GM19455 (cell line): ENCODE measurements around the gene DMRT3.

Experiments
- ATAC-seq: cut with Tn5 transposase; IDR thresholded peaks from one replicate; pipeline ENCODE4 v1.9.1; 2021; ENCODE audit not compliant: unreplicated experiment

Gene DMRT3

DNA sequence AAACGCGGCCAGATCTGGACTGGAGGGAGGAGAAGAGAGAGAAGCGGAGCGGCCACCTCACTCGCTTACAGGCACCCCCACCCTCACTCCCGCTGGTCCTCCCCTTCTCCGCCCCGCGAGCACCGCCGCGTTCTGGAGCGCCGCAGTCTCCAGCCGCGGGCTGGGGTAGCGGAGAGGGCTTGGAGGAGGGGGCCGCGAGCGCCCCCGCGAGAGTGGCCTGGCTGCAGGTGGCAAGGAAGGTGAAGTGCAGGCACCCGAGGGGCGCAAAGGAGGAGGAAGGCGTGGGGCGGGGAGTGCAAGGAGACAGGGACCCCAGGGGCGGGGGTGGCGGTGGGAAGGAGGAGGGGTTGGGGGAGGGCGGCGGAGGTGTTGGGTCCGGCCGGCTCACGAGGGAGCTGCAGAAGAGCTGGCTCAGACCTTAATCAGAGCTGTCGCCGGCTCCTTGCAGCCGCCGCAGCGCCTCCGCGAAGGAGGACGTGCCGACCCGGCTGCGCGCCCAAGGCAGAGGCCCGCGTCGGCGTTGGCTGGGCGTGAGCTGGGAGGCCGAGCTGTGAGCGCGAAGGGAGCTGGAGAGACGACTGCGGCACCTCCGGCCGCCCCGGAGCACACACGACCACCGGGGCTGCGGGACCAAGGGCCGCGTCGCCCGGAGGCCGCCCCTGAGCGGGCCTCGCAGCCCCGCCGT, at the start of gene DMRT3:
DMRT3 (plus strand) TSS at position 398 of the 685 bp plus-strand sequence. CDS start 347 bp downstream, outside the sequence.
- no peak for ATAC-seq

DNA sequence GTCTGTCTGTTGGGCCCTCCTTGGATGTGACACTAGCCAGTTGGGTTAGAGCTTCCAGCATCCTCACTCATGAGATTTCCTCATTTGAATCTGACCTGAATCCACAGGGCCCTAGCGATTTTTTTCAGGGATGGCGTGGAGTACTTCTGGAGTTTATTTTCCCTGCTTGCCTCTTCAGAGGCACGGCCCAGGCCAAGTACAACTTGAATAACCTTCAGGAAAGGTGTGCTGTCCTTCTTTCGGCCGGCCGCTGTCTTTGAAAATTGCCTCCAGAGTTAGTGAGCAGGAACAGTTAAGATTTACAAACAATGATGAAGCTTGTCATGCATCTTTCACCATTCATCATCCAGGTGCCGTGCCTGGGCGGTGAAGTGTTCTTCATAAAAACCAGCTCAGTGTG, 49.5 kb upstream of the DMRT3 start:
- no peak for ATAC-seq

DNA sequence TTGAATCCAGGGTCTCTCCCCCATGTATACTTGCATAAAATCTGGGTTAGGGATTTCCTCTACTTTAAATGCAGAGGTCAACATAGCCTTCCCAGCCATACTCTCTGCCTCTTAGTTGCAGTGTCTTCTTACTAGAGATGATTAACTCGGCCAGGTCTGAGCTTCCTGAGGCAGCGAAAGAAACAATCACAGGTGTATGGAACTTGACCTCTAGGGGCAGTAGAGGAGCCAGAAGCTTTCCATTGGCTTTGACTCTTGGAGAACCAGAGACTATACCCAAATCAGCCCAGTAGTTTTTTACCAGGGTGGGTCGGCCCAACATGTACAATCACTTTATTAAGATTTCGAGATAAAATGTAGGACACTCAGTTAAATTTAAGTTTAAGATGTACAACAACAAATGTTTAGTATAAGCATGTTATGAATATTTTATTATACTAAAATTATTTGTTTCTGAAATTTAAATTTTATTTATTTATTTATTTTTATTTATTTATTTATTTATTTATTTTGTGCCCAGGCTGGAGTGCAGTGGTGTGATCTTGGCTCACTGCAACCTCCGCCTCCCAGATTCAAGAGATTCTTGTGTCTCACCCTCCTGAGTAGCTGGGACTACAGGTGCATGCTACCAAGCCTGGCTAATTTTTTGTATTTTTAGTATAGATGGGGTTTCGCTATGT, 48.0 kb upstream of the DMRT3 start:
- no peak for ATAC-seq

DNA sequence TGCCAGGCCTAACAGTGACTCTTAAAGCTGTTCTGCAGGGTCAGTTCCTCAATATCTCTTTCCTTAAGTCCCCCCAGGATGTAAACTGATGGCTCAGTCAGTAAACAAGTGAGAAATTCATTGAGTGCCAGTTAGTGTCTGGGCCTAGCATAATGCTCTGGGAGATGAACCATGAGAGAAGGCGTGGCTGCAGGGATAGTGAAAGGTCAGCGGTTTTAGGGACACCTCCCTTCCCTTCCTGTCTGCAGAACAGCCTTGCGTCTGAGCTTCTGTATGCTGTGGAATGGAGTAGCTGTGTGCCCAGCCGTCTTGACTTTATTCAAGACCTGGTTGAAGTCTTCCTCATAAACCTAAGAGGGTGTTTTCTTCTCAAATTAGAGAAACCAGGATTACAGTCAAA, 46.7 kb upstream of the DMRT3 start:
- no peak for ATAC-seq

GRCh38 chr9:933356-933755, 43.1 kb upstream of the DMRT3 start:
- ATAC-seq, result no peak

- ATAC-seq, result no peak
Measured at GRCh38 chr9:935348-935965, 41.0 kb upstream of the DMRT3 start.

DNA sequence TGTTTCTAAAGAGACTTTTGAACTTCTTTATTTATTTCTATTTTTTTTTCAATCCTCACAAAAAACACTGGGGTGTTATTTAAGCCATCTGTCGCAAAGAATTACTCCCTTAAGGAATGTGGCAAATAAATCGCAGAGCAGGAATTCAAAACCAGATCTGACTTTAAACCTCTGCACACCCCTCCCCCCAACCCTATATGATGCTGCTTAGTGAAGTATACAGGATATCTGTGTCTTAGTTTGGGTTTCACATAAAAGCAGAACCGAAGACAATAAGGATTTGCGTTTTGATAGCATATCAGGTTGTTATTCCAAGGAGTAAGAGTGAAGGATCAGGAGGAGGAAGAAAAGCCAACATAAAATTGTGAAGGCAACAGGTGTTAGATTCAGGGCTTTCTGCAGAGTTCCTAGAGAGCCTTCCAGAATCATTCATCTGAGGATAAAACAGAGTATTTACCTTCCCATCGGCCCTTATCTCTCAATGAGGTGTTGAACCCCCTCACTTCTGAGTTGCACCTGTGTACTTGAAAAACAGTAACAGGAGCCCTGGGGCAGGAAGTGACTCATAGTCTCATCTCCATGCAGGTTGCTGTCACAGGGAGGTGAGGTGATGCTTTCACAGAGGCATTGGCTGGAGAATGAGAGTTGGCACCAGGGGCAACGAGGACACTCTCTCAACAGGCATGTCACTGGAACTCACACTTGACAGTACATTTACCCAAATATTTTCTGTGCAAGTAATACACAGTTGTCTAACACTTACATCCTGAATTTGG, 33.5 kb upstream of the DMRT3 start:
- ATAC-seq, result no peak

DNA sequence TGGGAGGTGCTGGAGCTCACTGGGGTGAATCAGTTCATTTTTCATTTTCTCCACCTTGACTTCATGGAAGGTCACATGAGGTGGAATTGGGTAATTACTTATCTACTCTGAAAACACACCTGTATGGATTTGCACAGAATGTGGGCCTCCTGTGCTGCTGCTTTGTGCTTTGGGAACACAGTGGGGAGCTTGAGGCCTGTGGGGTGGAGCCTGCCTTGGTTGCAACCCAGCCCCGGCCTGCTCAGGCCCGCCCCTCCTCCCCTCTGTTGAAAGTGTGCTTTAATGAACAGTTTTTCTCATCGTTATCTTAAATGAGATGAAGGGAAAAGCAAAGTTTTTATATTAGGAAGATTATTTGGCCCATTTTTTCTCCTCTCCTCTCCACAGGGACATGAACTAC, 28.5 kb upstream of the DMRT3 start:
- no peak for ATAC-seq

DNA sequence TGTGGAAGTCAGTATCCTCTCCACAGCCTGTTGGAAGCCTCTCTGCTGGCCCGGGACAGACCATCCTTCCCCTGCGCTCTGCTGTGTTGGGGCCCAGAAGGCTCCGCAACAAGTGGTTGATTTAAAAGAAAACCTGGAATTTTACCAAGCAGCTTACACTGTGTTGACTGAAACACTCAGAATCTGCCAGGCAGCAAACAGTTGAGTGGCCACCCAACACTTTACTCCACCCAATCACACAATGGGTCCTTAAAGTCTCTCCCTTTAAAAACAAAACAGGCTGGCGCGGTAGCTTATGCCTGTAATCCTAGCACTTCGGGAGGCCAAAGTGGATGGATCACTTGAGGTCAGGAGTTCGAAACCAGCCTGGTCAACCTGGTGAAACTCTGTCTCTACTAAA, 28.0 kb upstream of the DMRT3 start:
- no peak for ATAC-seq

DNA sequence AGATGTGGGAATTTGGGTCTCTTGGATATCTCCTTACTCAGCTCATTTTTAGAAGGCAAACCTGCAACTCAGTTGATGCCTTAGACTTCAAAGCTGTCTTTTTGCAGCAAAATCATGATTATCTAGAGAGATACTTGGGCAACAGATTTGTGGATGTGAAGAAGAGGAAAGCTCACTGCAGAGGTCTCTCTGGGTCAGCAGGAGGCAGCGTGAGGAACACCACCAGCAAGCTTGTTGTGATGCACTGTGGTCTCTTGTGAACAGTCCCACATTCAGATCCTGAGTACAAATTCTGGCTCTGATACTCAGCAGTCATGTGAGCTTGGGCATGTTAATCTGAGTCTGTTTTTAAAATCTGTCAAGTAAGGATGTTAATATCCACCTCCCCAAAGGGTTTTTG, 26.3 kb upstream of the DMRT3 start:
- ATAC-seq, result no peak

GRCh38 chr9:952546-952945, 23.9 kb upstream of the DMRT3 start:
- ATAC-seq, result no peak

DNA sequence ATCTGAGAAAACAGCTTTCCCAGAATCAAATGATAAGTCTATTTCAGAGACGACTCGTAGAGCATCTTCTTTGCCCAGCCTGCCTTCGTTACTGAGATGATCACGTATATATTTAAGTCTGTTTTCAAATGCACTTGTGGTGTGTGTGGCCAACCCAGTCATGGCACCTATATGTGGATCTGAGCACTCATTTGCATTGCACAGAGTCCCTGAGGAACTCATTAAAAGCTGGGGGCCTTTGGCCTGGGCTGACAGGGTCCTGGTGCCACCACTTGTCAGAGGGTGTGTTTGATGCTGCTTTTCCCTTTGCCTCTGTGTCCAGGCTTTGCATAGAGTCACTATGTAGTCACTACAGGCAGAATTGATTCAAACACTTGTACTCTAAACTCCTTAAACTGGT, 17.4 kb upstream of the DMRT3 start:
- ATAC-seq, result no peak

DNA sequence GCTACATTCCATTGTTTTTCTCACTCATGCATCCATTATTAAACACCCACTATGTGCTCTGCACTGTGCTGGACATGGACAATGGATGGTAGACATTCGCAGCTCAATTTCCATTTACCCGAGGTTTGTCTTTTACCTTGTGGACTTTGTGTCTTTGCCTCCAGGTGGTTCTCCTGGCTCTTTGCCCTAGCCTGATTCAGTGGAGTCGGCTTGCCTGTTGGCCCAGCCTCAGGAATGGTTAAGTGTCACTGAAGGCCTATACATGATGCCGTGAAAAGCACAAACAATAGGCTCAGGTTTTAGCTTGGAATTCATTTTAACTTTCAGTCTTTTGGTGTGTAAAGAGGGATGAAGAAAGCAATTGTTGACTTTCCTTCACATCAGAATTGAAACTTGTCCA, 16.5 kb upstream of the DMRT3 start:
- no peak for ATAC-seq

DNA sequence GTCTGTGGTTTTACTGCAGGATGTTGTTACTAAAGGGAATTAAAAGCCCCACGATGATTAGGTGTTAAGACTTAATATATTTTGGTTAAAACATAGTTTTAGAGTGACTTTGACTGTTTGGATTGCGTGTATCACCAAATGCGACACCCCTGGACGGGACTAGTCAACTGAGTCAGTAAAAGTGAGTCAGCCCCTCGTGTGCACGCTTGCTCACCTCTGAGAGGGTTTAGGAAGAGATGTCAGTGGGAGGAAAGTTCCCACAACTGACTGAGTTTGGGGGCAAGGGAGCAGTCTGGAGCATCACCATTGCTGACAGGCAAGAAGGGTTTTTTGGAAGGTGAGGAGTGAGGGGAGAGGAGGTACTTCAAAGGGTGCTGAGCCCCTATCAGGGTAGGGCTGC, 14.4 kb upstream of the DMRT3 start:
- ATAC-seq, result no peak

- ATAC-seq, result no peak
Measured at GRCh38 chr9:965497-965896, 11.0 kb upstream of the DMRT3 start.

DNA sequence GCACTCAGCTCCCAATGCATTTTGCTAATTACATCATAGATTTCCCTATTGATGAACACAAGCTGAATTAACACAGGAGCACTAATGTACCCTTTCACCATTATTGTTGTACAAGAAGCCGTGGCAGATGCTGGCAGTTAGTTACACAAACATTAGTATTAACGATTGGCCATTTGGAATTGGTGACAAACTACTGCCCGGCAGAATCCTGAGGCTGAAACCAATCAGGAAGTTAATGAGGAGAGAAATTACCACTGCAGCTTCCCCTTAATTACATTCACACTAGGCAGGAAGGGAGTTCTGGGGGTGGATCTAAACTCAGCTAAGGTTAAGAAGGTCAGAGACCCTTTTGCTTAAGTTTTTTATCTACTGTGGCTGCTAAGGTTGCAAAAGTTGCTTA, 9.6 kb upstream of the DMRT3 start:
- ATAC-seq, result no peak

- no peak for ATAC-seq
Measured at GRCh38 chr9:967436-967835, 9.0 kb upstream of the DMRT3 start.

GRCh38 chr9:967903-968641, 8.4 kb upstream of the DMRT3 start:
- no peak for ATAC-seq

- no peak for ATAC-seq
Measured at GRCh38 chr9:969310-970150, 6.9 kb upstream of the DMRT3 start.
